ENCODE measurements around the gene DMXL1.

DNA sequence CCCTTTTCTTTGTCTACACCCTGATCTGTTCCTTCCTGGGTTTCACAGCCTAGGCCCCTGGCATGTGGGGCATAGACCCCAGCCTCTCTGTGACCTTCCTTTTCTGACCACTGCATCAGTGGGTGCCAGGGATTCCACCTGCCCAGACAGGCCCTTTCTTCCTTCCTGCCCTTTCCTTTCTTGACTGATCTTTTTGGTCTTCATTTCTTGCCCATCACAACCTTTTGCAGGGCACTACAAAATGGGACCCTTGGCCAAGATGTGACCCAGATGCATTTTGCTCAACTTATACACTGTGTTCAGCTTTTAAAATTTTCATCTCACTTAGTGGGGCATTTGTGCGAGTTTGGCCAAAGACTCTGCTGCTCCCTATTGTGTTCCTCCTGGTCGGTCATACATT is 211.7 kb downstream of the DMXL1 start:
- TF ChIP-seq, protein P1, sequence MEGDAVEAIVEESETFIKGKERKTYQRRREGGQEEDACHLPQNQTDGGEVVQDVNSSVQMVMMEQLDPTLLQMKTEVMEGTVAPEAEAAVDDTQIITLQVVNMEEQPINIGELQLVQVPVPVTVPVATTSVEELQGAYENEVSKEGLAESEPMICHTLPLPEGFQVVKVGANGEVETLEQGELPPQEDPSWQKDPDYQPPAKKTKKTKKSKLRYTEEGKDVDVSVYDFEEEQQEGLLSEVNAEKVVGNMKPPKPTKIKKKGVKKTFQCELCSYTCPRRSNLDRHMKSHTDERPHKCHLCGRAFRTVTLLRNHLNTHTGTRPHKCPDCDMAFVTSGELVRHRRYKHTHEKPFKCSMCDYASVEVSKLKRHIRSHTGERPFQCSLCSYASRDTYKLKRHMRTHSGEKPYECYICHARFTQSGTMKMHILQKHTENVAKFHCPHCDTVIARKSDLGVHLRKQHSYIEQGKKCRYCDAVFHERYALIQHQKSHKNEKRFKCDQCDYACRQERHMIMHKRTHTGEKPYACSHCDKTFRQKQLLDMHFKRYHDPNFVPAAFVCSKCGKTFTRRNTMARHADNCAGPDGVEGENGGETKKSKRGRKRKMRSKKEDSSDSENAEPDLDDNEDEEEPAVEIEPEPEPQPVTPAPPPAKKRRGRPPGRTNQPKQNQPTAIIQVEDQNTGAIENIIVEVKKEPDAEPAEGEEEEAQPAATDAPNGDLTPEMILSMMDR (IDR thresholded peaks at IDR 0.05): no peak
- no peak for TF ChIP-seq POLR2A (IDR thresholded peaks at IDR 0.05)
- no peak for TF ChIP-seq POLR2AphosphoS5 (IDR thresholded peaks at IDR 0.05)

All from breast epithelium (tissue), 3 donors.